C4-2B (cell line): Measurements from ENCODE around the gene ZMIZ2.
"Not testable (repeated sequence)": the region's sequence is repeated elsewhere in the genome, so short reads cannot be mapped to it uniquely, and the experiment has no call there.

Experiments used
- H3K27ac ChIP-seq: fragments of 450-650 bp; 2 replicates; pipeline ENCODE4 v1.5.1; 2017
- ZFX ChIP-seq: fragments of 450-650 bp; IDR thresholded peaks from 2 replicates; pipeline ENCODE4 v1.6.1; 2017
- TF ChIP-seq, protein P1 (sequence below): fragments of 450-650 bp; conservative IDR thresholded peaks from 2 replicates; pipeline ENCODE4 v1.5.1; 2017; ENCODE audit warnings: mild to moderate bottlenecking

Gene ZMIZ2

DNA sequence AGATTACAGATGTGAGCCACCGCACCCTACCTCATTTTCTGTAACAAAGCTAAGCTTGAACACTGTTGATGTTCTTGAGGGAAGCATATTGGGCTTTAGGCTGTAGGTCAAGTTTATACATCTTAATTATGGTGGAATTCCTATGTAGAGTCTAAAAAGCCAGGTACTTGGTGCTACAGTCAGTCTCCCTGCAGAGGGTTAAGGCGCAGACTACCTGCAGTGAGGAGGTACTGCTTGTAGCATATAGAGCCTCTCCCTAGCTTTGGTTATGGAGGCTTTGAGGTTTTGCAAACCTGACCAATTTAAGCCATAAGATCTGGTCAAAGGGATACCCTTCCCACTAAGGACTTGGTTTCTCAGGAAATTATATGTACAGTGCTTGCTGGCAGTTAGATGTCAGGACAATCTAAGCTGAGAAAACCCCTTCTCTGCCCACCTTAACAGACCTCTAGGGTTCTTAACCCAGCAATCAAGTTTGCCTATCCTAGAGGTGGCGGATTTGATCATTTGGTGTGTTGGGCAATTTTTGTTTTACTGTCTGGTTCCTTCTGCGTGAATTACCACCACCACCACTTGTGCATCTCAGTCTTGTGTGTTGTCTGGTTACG is 53.9 kb downstream of the ZMIZ2 start:
- H3K27ac ChIP-seq: no peak overlapping the region
- no peak for TF ChIP-seq ZFX
- TF ChIP-seq, protein P1, sequence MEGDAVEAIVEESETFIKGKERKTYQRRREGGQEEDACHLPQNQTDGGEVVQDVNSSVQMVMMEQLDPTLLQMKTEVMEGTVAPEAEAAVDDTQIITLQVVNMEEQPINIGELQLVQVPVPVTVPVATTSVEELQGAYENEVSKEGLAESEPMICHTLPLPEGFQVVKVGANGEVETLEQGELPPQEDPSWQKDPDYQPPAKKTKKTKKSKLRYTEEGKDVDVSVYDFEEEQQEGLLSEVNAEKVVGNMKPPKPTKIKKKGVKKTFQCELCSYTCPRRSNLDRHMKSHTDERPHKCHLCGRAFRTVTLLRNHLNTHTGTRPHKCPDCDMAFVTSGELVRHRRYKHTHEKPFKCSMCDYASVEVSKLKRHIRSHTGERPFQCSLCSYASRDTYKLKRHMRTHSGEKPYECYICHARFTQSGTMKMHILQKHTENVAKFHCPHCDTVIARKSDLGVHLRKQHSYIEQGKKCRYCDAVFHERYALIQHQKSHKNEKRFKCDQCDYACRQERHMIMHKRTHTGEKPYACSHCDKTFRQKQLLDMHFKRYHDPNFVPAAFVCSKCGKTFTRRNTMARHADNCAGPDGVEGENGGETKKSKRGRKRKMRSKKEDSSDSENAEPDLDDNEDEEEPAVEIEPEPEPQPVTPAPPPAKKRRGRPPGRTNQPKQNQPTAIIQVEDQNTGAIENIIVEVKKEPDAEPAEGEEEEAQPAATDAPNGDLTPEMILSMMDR: no peak

DNA sequence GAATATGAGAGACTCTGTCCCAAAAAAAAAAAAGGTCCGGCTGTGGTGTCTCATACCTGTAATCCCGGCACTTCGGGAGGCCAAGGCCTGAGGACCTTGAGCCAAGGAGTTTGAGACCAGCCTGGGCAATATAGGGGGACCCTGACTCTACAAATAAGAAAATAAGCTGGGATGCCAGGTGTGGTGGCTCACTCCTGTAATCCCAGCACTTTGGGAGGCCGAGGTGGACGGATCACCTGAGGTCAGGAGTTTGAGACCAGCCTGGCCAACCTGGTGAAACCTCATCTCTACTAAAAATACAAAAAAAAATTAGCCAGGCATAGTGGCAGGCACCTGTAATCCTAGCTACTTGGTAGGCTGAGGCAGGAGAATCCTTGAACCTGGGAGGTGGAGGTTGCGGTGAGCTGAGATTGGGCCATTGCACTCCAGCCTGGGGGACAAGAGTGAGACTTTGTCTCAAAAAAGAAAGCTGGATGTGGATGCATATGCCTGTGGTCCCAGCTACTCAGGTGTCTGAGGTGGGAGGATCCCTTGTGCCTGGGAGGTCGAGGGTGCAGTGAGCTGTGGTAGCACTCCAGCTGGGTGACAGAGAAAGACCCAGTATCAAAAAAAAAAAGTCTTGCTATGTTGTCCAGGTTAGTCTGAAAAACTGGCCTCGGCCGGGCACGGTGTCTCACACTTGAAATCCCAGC is 55.3 kb downstream of the ZMIZ2 start:
- H3K27ac ChIP-seq: not testable (repeated sequence)

DNA sequence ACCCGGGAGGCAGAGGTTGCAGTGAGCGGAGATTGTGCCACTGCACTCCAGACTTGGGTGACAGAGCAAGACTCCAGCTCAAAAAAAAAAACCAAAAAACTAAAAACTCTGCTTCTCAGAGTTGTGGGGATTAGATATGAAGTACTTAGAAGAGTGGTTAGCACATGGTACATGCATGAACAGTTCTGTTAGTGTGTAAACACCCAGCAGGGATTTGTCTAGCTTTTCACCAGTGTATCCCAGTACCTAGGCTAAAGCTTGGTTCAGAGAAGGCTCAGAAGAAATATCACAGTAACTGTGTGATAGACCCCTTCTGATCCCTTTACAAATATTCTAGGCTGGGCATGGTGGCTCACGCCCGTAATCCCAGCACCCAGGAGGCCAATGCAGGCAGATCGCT is 57.3 kb downstream of the ZMIZ2 start:
- no peak overlapping the region for H3K27ac ChIP-seq
- TF ChIP-seq, protein P1: no peak

DNA sequence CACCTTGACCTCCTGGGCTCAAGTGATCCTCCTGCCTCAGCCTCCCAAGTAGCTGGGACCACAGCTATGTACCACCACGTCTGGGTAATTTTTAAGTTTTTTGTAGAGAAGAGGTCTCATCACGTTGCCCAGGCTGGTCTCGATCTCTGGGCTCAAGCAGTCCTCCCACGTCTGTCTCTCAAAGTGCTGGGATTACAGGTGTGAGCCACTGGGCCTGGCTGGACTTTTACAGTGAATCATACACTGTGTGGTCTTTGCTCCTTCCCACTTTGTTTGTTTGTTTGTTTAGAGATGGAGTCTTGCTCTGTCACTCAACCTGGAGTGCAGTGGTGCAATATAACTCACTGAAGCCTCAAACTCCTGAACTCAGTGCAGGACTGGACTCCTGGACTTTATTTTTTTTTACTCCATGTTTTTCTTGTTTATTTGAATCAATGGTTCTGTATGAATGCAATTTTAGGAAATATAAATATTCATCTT is 60.3 kb downstream of the ZMIZ2 start:
- H3K27ac ChIP-seq: no peak overlapping the region
- TF ChIP-seq ZFX: no peak
- TF ChIP-seq, protein P1: no peak

DNA sequence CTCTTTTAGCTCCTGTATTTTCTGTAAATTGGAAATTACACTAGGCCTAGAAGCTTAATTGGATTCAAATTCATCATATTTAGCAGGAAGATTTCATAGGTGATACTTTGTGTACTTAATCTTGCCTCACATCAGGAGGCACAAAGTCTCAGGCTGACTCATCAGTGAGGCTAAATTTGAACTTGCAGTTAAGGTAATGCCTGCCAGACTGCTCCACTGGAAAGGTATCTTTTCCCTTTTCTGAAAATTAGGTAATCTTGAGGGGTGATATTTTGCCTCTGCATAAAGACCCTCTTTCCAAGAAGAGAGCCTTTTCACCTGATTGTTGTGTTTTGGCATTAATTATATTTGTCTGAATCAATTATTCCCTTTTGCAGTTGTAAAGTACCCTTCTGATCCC is 62.4 kb downstream of the ZMIZ2 start:
- TF ChIP-seq, protein P1: no peak
- TF ChIP-seq ZFX: no peak
- no peak overlapping the region for H3K27ac ChIP-seq

DNA sequence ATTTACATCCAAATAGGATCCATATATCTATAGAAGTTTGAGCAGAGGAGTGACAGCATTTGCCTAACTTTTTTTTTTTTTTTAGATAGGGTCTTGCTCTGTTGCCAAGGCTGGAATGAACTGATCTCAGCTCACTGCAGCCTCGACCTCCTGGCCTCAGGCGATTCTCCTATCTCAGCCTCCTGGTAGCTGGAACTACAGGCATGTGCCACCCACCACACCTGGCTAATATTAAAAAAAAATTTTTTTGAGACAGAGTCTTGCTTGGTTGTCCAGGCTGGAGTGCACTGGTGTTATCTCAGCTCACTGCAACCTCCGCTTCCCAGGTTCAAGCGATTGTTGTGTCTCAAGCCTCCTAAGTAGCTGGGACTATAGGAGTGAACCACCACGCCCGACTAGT is 62.9 kb downstream of the ZMIZ2 start:
- TF ChIP-seq, protein P1: no peak
- no peak for TF ChIP-seq ZFX
- H3K27ac ChIP-seq: no peak overlapping the region

DNA sequence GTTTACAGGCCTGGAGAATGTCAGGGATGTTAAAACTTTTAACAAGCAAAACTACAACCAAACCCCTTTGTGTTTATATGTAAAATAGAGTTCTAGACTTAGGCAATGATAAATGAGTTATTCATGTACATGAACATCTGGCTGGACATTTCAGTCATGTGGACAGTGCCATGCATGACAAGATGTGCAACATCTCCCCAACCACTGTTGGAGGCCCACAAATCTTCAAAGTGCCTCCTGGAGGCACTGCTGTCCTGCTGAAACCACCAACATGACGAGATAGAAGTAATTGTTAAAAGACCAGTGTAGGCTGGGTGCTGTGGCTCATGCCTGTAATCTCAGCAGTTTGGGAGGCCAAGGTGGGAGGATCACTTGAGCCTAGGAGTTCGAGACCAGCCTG is 66.3 kb downstream of the ZMIZ2 start:
- TF ChIP-seq, protein P1: no peak
- TF ChIP-seq ZFX: no peak
- H3K27ac ChIP-seq: no peak overlapping the region

DNA sequence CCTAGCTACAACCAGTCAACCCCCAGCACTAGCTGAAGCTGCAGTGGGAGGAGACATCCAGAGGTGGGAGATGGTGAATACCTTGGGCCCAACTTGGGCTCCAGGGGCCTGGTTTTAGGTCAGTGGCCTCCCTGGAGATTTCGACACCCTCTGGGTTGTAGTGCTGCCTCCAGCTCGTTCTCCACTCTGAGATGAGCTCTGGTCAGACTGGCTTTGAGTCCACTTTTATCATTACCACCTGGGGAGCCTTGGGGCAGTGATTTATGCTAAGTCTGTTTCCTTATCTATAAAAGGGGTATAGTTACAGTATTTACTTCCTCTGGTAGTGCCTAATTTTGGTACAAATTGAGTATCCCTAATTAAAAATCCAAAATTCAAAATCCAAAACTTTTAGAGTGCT is 70.6 kb downstream of the ZMIZ2 start:
- TF ChIP-seq, protein P1: no peak
- TF ChIP-seq ZFX: no peak

More for the DNA sequence above, 70.6 kb downstream of the ZMIZ2 start:
- H3K27ac ChIP-seq: no peak overlapping the region
